Esophagus muscularis mucosa (tissue), 4 donors: ENCODE results near the gene GALC. TPM values are rescaled to one million over a fixed set of nuclear protein-coding genes. Genes with fewer than 3 reads are reported as not detected.

Source experiments
- DNase-seq: peaks from one replicate; pipeline ENCODE4 v3.0.0-alpha.2; 2017; ENCODE audit errors: extremely low spot score
- H3K27ac ChIP-seq, 4 donors: fragments of 200-600 bp; sonication (generic); replicated peaks in 1 of 4; 1 replicate in 3 of 4; 2 replicates in 1 of 4; pipeline ENCODE4 v1.5.1; 2016 to 2019; ENCODE audit warnings: mild to moderate bottlenecking in 1 of 4
- H3K27me3 ChIP-seq, 4 donors: fragments of 200-600 bp; sonication (generic); one replicate each; pipeline versions ENCODE4 v1.5.1 to v1.6.0; 2016 to 2019
- H3K36me3 ChIP-seq, 4 donors: fragments of 200-600 bp; sonication (generic); one replicate each; pipeline ENCODE4 v1.5.1; 2016 to 2019
- H3K4me1 ChIP-seq, 4 donors: fragments of 200-600 bp; sonication (generic); one replicate each; pipeline ENCODE4 v1.5.1; 2016 to 2019
- H3K4me3 ChIP-seq, 4 donors: fragments of 200-600 bp; sonication (generic); 1 replicate in 2 of 4; 2 replicates in 2 of 4; pipeline ENCODE4 v1.5.1; 2016 to 2019; ENCODE audit warnings: mild to moderate bottlenecking in 4 of 4, moderate library complexity in 1 of 4
- H3K9me3 ChIP-seq, 4 donors: fragments of 200-600 bp; sonication (generic); 1 replicate in 3 of 4; 2 replicates in 1 of 4; pipeline ENCODE4 v1.5.1; 2016 to 2019
- EP300 ChIP-seq: sonication (generic); formaldehyde crosslinking; IDR thresholded peaks from one replicate; pipeline ENCODE4 v1.6.1; 2017; ENCODE audit warnings: antibody characterized with exemption
- POLR2A ChIP-seq: fragments of 450-650 bp; IDR thresholded peaks from one replicate; pipeline ENCODE4 v1.6.1; 2017; ENCODE audit warnings: antibody characterized with exemption, moderate library complexity, mild to moderate bottlenecking, low read depth
- POLR2AphosphoS5 ChIP-seq, 2 donors: sonication (generic); formaldehyde crosslinking; IDR thresholded peaks; one replicate each; pipeline ENCODE4 v1.6.1; 2017; ENCODE audit warnings: antibody characterized with exemption in 2 of 2
- WGBS: methylation state at CpG from one replicate; pipeline ENCODE4 v1.1.5; 2018; 5-methylcytosine and 5-hydroxymethylcytosine counted together
- intact Hi-C: fragments of 100-400 bp; cut with DNase I; formaldehyde crosslinking; loops from one replicate; pipeline ENCODE4 v1.15.1; 2023
- total RNA-seq, 4 donors: library from RNA; depleted of rRNA; stranded (reverse); fragments of >200 nt; gene quantifications; one replicate each; pipeline versions ENCODE4 v1.1.0 to v1.2.1, GENCODE V29; 2016
- TF ChIP-seq, protein P1 (sequence below), 3 experiments: fragments of 200-600 bp in 2 of 3; fragments of 450-650 bp in 1 of 3; sonication (generic) in 2 of 3; IDR thresholded peaks; one replicate each; pipeline ENCODE4 v1.5.1; 2017 to 2019; ENCODE audit warnings: antibody characterized with exemption in 3 of 3, mild to moderate bottlenecking in 2 of 3, moderate library complexity in 1 of 3

The GALC gene
- total RNA-seq, 4 donors from 2014 or later = 14.5 to 17.0 (median 16.0) TPM

- Histone ChIP-seq H3K36me3 (peaks cover 7 to 67% (median 22%) of the 10 kb centered on the region in 4 donors), H3K27me3 (no peaks in the 10 kb centered on the region), H3K4me1 (no peaks in the 10 kb centered on the region)
Observed at GRCh38 chr14:87935886-87936285, 57.1 kb downstream of the GALC start.

DNA sequence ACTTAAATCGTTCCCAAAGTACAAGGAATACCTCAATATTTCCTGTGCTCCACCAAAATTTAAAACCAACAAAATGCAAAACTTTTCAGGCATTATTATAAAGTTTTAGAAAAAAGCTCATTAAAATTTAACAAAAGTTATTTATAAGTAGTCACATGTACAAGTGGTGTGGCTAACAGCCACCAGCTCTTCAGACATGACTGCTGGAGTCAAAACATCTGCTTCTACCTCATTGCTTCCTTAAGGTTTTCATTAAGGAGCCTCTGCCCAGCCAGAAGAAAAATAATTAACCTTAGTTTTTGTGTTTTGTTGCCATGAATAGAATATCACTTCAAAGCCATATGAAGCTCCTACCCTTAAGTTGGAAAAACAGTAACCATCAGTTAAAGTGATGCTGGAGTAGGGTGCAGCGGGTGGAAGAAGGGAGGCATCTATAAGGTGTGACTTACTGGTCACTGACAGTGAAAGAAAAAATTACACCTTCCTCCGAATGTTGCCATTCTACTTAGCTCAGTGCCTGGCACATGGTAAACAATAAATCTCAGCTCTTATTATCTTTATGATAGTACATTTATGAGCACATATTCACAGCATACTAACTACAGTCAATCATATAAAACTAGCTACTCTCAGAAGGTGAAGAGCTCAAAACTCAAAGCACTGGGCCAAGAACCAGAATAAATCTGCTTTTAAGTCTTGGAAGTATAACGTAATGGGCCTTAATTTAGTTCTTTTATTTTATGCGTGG is 57.7 kb downstream of the GALC start:
- H3K4me3 ChIP-seq = no peak overlapping the region
- intact Hi-C loops = no loop called here
- WGBS = 48% methylated on average over 5 of the region's 5 CpGs
- no peaks in the 10 kb centered on the region for H3K4me1 ChIP-seq
- peaks cover 6 to 61% (median 17%) of the 10 kb centered on the region in 4 donors for H3K36me3 ChIP-seq
- TF ChIP-seq, protein P1, sequence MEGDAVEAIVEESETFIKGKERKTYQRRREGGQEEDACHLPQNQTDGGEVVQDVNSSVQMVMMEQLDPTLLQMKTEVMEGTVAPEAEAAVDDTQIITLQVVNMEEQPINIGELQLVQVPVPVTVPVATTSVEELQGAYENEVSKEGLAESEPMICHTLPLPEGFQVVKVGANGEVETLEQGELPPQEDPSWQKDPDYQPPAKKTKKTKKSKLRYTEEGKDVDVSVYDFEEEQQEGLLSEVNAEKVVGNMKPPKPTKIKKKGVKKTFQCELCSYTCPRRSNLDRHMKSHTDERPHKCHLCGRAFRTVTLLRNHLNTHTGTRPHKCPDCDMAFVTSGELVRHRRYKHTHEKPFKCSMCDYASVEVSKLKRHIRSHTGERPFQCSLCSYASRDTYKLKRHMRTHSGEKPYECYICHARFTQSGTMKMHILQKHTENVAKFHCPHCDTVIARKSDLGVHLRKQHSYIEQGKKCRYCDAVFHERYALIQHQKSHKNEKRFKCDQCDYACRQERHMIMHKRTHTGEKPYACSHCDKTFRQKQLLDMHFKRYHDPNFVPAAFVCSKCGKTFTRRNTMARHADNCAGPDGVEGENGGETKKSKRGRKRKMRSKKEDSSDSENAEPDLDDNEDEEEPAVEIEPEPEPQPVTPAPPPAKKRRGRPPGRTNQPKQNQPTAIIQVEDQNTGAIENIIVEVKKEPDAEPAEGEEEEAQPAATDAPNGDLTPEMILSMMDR (IDR thresholded peaks at IDR 0.05) = no peak
- TF ChIP-seq EP300 (no peak), POLR2A (no peak), POLR2AphosphoS5 (IDR thresholded peaks at IDR 0.05) (no peak)
- no peak for DNase-seq
- peaks cover 0 to 2% (median 0%) of the 10 kb centered on the region in 4 donors for H3K9me3 ChIP-seq
- H3K27ac ChIP-seq = no peak overlapping the region
- no peaks in the 10 kb centered on the region for H3K27me3 ChIP-seq

More at GRCh38 chr14:87935886-87936285, 57.1 kb downstream of the GALC start:
- TF ChIP-seq POLR2AphosphoS5 (IDR thresholded peaks at IDR 0.05) = no peak
- TF ChIP-seq POLR2A = no peak
- TF ChIP-seq EP300 = no peak
- TF ChIP-seq, protein P1 (IDR thresholded peaks at IDR 0.05) = no peak
- Histone ChIP-seq H3K27ac (no peak overlapping the region), H3K4me3 (no peak overlapping the region), H3K9me3 (peaks cover 0 to 2% (median 0%) of the 10 kb centered on the region in 4 donors)
- intact Hi-C loops = no loop called here
- 100% methylated on average over 1 of the region's 1 CpG for WGBS
- no peak for DNase-seq

DNA sequence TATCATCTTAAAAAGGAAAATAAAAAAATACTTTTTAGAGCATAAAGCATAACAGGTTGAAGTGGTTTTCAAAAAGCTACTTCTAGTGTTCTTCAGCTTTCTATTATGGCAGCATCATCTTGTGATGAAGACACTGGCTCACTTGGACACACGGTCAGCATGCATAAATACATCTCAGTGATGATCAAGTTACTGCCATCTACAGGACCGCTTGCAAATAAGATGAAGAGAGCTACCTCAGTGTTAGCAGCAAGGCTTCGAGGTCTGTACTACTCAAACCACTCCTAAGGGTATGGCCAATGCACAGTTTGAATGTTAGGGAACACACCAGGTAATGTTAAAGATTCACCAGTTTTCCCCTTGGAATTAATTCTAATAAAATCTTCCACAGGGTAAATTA is 58.8 kb downstream of the GALC start:
- peaks cover 0 to 50% (median 9%) of the 10 kb centered on the region in 4 donors for H3K36me3 ChIP-seq
- no peak overlapping the region for H3K27ac ChIP-seq
- no peak for TF ChIP-seq EP300
- TF ChIP-seq, protein P1 (IDR thresholded peaks at IDR 0.05) = no peak
- TF ChIP-seq POLR2AphosphoS5 (IDR thresholded peaks at IDR 0.05) = no peak
- TF ChIP-seq POLR2A = no peak
- WGBS = 85% methylated on average over 3 of the region's 3 CpGs
- H3K27me3 ChIP-seq = no peaks in the 10 kb centered on the region
- no peak for DNase-seq
- intact Hi-C loops = no loop called here
- H3K9me3 ChIP-seq = peaks cover 0 to 2% (median 0%) of the 10 kb centered on the region in 4 donors
- no peaks in the 10 kb centered on the region for H3K4me1 ChIP-seq
- no peak overlapping the region for H3K4me3 ChIP-seq

DNA sequence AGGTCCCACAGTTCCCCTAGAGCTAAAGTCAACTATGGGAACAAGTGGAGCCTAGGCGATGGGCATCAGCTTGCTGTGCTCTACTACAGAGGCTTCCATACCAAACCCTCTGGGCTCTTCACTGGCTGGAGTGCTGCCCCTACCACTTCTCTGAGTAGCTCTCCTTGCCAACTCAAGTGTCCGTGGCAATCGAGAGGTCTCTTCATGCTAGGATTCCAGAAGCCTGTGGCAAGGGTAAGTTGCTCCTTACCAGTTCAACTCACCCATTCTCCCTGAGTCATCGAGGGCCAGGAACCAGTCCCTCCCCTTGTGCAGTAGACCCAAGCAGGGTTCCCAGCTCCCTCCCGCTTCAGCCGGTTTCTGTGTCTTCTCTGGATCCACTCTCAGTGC is 76.1 kb downstream of the GALC start:
- TF ChIP-seq EP300 (no peak), POLR2A (no peak), POLR2AphosphoS5 (IDR thresholded peaks at IDR 0.05) (no peak)
- TF ChIP-seq, protein P1 (IDR thresholded peaks at IDR 0.05) = no peak
- DNase-seq = no peak
- H3K27ac ChIP-seq = no peak overlapping the region
- H3K4me3 ChIP-seq = no peak overlapping the region
- 93% methylated on average over 5 of the region's 6 CpGs for WGBS
- no peaks in the 10 kb centered on the region for H3K4me1 ChIP-seq
- peaks cover 0 to 10% (median 7%) of the 10 kb centered on the region in 4 donors for H3K9me3 ChIP-seq
- intact Hi-C loops = no loop called here
- no peaks in the 10 kb centered on the region for H3K36me3 ChIP-seq
- H3K27me3 ChIP-seq = peaks cover 0 to 17% (median 0%) of the 10 kb centered on the region in 4 donors
